GM19468 (cell line): ENCODE data around the gene HSPB1.
A peak's percentile ranks its signal among the peaks of the same experiment; 100 is the strongest.
"Not testable (repeated sequence)": the region's sequence is repeated elsewhere in the genome, so short reads cannot be mapped to it uniquely, and the experiment has no call there.

Experiments used
- ATAC-seq: cut with Tn5 transposase; IDR thresholded peaks from one replicate; pipeline ENCODE4 v1.9.1; 2021; ENCODE audit warnings: mild to moderate bottlenecking, moderate library complexity, moderate number of reproducible peaks; ENCODE audit not compliant: unreplicated experiment; ENCODE audit errors: extremely low read depth

HSPB1 gene

DNA sequence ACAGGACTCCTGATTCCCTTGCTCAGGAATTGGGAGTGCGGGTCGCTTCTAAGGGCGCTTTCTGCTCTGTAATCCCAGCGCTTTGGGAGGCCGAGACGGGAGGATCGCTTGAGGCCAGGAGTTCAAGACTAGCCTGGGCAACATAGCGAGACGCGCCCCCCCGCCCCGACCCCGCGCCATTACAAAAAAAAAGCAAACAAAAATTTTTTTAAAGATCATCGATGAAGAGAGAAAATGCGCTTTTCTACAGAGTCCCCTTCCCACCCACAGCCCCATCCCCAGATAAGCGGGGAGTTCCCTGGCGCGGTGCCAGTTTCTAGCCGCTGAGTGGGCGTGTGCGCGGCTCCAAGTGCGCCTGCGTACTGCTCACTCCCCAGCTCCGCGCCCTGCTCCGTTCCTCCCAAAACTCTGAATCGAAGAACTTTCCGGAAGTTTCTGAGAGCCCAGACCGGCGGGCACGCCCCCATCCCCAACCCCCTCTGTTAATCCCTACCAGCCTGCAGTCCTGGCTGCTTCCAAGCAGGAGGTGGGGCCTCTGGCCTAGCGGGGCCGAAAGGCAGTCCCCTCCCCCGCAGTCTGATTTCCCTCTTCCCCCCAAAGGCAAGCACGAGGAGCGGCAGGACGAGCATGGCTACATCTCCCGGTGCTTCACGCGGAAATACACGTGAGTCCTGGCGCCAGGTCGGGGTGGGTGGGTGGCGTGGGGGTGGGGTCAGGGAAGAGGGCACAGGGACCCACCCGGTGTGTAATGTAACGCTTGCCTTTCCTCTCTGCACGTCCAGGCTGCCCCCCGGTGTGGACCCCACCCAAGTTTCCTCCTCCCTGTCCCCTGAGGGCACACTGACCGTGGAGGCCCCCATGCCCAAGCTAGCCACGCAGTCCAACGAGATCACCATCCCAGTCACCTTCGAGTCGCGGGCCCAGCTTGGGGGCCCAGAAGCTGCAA is 1.0 kb downstream of the HSPB1 start:
- no peak for ATAC-seq

DNA sequence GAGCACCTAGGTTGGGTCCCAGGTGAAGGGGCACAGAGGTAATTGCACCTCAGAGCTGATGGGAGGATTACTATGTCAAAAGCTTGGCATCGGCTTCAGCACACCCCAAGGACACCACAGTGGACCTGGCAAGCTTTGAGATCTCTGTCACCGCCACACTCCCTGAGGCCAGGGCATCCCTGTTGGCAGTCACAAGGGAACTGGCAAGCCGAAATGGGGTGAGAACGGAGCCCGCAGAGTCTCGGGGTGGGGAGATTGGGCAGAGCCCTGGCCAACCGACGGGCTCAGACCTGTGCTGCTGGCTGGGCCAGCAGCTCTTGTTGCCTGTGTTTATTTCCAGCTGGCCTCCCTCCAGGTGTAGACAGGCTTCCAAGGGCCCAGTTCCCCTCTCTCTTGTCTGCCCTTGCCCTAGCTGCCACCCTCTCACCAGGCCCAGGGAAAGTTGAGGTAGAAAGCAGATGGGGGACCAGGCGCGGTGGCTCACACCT is 2.5 kb downstream of the HSPB1 start:
- ATAC-seq: no peak

DNA sequence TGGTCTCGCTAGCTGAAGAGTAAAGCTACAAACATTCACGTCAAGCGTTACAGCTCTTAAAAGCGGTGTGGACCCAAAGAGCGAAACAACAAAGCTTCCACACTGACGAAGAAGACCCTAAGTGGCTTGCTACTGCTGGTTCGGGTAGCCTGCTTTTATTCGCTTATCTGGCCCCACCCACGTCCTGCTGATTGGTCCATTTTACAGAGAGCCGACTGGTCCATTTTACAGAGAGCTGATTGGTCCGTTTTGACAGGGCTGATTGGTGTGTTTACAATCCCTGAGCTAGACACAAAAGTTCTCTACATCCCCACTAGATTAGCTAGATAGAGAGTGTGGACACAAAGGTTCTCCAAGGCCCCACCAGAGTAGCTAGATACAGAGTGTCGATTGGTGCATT is 6.4 kb downstream of the HSPB1 start:
- ATAC-seq: not testable (repeated sequence)

DNA sequence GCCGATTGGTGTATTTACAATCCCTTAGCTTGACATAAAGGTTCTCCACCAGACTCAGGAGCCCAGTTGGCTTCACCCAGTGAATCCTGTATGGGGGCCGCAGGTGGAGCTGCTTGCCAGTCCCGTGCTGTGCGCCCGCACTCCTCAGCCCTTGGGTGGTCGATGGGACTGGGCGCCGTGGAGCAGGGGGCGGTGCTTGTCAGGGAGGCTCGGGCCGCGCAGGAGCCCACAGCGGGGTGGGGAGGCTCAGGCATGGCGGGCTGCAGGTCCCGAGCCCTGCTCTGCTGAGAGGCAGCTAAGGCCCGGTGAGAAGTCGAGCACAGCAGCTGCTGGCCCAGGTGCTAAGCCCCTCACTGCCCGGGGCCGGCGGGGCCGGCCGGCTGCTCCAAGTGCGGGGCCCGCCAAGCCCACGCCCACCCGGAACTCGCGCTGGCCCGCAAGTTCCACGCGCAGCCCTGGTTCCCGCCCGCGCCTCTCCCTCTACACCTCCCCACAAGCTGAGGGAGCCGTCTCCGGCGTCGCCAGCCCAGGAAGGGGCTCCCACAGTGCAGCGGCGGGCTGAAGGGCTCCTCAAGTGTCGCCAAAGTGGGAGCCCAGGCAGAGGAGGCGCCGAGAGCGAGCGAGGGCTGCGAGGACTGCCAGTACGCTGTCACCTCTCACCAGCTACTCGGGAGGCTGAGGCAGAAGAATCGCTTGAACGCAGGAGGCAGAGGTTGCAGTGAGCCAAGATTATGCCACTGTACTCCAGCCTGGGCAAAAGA is 7.0 kb downstream of the HSPB1 start:
- not testable (repeated sequence) for ATAC-seq

DNA sequence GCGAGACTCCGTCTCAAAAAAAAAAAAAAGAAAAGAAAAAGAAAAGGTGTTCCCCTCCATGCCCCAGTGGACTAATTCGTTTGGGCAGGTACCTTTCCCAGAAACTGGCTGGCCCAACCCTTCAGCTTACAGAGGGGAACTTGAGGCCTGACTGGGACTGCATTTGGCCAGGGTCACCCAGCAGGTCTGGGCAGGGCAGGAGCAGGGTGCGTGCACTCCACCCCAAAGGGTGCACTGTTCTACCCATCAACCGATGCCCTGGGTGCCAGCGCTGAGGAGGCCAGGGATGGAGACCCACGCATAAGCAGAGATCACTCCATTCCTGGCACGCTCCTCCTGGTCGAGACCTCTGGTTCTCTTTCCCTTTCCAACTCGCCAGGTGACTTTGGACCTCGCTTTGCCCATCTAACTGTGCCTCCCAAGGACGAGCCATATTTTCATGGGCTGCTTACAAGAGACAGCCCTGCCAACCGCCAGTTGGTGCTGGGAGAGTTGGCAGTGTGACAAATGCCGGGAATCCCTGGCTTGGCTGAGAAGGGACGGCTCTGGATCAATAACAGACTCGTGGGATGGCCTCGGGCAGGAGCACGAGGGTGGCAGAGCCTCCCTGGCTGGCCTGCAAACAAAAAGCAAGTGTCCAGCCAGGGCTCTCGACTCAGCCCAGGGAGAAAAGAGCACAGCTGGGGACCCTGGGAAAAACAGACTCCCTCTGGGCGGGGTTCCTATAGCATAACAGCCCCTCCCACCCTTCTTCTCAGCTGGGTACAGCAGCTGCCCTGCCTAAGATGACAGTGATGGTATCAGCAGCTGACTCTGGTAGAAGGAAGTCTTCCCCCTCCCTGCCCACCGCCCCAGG is 7.9 kb downstream of the HSPB1 start:
- ATAC-seq: no peak

DNA sequence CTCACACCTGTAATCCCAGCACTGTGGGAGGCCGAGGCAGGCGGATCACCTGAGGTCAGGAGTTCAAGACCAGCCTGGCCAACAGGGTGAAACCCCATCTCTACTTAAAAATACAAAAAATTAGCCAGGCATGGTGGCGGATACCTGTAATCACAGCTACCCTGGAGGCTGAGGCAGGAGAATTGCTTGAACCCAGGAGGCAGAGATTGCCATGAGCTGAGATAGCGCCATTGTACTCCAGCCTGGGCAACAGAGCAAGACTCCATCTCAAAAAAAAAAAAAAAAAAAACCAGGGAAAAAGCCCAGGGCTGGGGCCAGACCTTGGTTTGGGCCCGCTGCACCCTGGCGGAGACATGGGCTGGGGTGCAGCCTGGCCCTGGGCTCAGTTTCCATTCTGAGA is 9.4 kb downstream of the HSPB1 start:
- not testable (repeated sequence) for ATAC-seq

DNA sequence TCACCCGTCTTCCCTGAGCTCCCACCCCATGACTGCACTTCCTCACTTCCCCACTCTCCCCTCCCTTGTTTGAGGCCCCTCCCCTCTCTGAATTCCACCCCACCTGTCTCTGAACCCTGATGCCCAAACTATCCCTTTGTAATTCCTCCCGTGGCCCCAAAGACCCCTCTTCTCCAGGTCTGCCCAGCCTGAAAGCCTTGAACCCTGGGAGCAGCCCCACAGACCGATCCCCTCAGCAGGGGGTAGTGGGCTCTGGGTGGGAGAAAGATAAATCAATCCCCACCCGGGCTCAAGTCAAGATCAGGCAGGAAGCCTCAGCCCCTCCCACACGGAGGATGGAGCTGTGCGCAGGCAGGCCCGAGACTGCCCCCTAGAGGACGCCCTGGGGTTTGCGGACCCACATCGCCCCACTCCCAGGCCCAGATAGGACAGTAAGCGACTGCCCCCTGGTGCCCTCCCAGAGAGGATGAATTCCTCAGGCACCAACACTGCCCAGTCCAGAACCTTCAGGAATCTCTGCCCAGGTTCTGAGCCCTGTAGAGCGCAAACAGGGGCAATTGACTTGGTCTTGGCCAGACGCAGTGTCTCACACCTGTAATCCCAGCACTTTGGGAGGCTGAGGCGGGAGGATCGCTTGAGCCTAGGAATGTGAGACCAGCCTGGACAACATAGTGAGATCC is 11.7 kb downstream of the HSPB1 start:
- no peak for ATAC-seq

DNA sequence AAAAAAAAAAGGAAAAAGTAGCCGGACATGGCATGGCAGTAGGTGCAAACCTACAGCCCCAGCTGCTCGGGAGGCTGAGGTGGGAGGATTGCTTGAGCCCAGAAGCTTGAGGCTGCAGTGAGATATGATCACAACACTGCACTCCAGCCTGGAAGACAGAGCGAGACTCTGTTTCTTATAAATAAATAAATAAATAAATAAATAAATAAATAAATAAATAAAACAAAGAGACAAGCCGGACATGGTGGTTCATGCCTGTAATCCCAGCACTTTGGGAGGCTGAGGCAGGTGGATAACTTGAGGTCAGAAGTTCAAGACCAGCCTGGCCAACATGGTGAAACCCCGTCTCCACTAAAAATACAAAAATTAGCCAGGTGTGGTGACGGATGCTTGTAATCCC is 12.3 kb downstream of the HSPB1 start:
- ATAC-seq: not testable (repeated sequence)

DNA sequence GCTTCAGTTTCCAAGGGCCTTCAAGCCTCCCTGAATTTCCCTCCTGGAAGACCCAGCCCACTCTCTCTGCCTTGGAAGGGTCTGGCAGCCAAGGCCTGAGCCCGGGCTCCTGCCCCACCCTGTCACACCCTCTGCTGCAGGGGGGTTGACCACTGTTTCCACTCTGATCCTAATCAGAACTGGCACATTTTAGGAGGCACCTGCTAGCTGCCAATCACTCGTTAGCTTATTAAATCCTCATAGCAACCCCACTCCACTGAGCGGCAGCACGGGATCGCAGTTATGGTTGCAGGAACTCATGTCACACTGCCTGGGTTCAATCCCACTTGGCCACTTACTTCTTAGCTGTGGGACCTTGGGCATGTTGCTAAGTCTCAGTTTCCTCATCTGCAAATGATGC is 12.9 kb downstream of the HSPB1 start:
- no peak for ATAC-seq

DNA sequence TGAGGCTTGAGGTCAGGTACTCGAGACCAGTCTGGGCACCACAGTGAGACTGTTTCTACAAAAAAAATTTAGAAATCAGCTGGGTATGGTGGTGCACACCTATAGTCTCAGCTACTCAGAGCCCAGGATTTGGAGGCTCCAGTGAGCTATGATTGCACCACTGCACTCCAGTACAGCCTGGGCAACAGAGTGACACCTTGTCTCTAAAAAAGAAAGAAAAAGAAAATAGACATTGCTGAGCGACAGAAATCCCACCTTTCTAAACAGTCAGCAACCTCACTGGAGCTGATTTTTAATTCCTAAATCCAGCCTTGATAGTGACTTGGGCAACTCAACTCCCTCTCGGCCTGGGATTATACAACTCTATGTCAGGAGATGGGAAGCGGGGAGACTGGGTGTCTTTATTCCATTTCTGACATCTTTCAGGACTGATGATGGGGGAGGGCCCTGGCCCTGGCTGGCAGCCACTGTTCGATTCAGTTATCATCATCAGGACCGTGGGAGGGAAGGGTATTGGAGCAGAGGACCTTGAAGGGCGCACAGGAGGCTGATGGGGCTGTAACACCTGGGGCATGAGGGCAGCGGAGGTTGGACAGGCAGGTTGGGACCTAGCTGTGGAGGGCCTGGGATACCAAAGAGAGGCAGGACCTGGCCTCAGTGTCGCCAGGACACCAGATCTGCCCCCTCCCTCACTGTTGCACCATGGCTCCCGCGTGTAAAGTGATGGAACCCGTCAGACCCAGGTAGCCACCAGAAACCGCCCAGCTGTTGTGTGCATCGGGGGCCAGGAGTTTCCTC is 14.7 kb downstream of the HSPB1 start:
- no peak for ATAC-seq

DNA sequence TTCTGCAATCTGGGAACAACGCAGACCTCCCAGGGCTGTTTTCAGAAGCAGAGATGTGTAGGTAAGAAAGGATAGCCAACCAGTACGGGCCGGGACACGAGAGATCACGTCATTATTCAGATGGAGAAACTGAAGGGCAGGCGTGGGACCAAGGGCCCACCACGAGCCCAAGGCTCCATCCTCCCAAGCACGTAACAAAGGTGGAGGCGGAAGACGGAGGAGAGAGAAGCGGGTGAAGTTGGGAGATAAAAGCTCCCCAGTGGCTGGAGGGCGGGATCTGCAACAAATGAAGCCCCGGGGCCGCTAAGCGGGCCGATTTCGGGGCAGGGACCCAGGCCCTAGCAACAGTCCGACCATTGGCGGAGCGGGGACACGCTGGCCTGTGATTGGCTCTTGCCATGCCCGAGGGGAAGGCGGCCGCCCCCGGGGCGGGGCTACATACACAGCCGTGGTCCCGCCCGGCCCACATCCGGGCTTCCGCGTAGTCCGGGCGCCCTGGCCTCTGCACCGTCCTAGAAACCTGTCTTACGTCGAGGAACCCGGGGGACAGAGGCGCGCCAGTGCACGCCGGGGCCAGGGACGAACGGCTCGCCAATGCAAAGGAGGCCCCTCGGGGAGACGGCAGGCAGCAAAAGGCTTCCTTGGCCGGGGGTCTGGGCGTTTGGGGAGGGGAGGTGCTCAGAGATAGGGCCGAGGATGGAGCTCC is 15.5 kb downstream of the HSPB1 start:
- ATAC-seq: peak; percentile 90

DNA sequence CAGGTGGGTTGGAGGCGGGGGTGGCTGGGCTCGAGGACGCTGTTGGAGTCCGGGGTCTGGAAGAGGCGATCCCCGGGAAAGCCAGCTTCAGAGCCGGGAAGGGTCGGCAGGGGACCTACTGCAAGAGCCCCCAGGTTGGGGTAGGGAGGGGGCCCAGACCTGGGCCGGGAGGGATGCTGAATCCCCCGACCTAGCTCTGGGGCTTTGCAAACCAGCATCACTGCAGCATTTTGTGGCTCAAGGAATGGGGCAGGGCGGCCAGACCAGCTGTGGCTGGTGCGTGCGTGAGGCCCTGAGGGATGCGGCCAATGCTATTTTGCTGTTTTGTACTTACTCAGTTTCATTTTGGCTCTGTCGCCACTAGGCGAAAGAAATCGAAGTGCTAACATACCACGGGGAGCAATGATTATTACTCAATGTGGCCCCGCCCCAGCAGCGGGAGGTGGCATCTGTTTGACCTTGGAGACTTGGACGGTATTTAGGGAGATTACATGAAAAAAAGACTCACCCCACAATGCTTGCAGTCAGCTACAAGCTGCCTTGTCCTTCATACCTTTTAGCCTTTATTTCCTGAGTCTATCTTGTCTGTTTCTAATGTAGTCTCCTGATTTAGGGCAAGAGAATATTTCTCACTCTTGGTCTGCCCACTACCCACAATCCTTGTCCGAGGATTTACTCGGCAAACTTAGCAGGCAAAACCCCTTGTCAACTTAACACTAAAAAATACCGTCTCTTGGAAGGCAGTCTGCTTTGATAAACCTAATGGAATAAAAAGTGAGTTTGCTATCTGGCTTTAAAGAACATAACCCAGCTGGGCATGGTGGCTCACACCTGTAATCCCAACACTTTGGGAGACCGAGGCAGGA is 16.2 kb downstream of the HSPB1 start:
- ATAC-seq: peak; percentile 12

DNA sequence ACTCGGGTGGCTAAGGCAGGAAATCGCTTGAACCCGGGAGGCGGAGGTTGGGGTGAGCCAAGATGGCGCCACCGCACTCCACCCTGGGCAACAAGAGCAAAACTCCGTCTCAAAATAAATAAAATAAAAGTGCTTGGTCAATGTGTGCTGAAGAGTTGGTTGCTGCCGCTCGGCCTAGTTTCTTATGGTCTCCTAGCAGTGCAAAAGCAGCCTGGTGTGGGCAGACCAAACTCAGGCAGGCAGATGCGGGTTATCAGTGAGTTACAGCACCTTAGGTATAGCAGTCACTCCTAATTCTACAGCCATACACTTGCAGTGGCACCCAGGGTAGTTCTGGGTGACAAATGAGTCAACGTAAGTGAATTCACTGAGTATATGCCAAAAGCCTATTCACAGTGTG is 22.6 kb downstream of the HSPB1 start:
- ATAC-seq: no peak

DNA sequence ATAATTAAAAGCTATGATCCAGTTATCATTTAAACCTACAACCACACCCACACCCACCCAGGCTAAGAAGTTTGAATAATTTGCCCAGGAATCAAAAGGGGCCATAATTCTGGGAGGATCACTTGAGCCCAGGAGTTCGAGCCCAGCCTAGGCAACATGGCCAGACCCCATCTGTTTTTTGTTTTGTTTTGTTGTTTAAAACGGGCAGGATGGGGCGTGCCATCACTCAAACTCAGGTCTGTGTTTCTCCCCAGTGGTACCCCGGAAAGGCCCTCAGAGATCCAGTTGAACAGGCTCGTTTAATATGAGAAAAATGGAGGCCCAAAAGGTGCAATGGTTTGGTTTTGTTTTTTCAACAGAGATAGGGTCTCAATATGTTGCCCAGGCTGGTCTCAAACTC is 23.3 kb downstream of the HSPB1 start:
- no peak for ATAC-seq

DNA sequence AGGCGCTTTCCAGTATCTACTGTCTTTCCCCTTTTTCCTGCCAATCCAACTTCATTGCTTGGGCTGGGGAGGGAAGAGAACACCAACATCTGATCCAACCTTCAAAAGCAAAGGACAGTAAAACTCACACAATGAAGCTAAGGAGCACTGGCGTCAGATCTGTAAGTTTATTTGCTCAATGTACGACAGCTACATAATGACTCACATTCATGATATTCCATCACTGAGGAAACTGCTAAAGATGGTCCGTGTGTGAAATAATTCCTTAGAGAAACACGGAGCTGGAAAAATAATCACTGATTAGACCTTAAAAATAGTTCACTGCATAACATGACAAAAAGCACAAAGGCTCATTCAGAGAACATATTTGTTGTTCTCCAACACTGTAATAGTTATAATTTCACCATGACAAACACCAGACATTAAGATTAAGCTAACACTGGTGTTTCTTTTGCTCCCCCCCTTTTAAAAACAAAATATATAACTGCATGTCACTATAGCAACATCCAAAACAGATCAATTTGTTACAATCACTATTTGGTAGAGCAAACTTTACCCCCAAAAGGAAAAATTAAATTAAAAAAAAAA is 24.3 kb downstream of the HSPB1 start:
- ATAC-seq: no peak

DNA sequence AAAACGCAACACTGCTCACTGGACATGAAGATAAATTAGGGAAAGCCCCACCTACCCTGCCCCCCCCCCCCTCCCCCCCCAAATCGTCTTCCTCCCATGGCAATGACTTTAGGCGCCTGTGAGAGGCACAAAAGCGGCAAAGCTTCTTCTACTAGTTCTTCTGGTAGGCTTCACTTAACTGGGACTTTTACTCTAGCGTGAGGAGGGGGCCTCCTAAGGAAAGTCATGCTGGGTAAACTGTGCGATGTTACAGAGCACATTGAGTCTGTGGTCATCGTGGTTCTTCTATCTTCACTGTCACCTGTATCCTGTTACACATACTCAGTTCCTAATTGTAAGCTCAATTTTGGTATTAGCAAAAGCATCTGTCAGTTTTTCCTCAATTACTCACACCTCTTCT is 25.1 kb downstream of the HSPB1 start:
- no peak for ATAC-seq

DNA sequence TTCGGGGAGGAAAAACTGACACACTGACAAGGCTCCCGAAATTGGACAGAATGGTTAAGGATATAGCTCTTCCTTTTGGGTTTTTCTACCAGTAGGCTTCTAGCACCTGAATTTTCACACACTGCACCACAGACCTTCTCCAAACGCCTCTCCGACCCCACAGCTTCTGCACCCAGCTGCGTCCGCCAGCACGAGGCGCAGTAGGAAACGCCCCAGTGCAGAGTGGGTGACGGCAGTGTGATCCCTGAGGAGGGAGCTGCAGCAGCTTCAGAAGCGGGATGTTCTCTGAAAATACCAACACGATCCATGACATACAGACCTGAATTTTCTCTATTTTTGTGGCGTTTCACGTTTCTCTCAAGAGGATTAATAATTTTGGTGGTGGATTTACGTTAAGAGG is 25.9 kb downstream of the HSPB1 start:
- ATAC-seq: no peak
